Mucosa of descending colon (tissue), 3 donors: ENCODE results near the gene AGGF1. TPM values are rescaled to one million over a fixed set of nuclear protein-coding genes. Genes with fewer than 3 reads are reported as not detected.

Experiments used
- ATAC-seq: fragments of 200-7000 bp; cut with Tn5 transposase; one replicate; pipeline ENCODE4 v1.9.1; 2020; ENCODE audit warnings: mild to moderate bottlenecking, moderate library complexity
- DNase-seq, 3 donors: peaks; one replicate each; pipeline ENCODE4 v3.0.0-alpha.2; 2020
- H3K36me3 ChIP-seq: fragments of 200-600 bp; one replicate; pipeline ENCODE4 v1.8.0; 2021; ENCODE audit warnings: low read depth, mild to moderate bottlenecking
- H3K4me1 ChIP-seq: fragments of 200-600 bp; one replicate; pipeline ENCODE4 v1.8.0; 2021; ENCODE audit warnings: low read depth, mild to moderate bottlenecking
- H3K4me3 ChIP-seq: fragments of 200-600 bp; one replicate; pipeline ENCODE4 v1.8.0; 2021; ENCODE audit warnings: mild to moderate bottlenecking
- H3K9me3 ChIP-seq: fragments of 200-600 bp; one replicate; pipeline ENCODE4 v1.8.0; 2021; ENCODE audit warnings: mild to moderate bottlenecking
- intact Hi-C, 2 donors: fragments of 100-400 bp; cut with DNase I in 1 of 2; cut with micrococcal nuclease in 1 of 2; formaldehyde crosslinking; loops; one replicate each; pipeline versions ENCODE4 v1.11.0 to v1.11.1; 2022; cut with DNase I, micrococcal nuclease
- total RNA-seq, 3 donors: library from RNA; stranded (reverse); fragmentation: NEBNext Ultra II Directional in 2 of 3; extraction: Animal tissue kit (Norgen Biotek cat#: 25700) in 2 of 3; gene quantifications; one replicate each; pipeline versions ENCODE4 v1.2.1 to v1.2.4, GENCODE V29; 2021 to 2023
- TF ChIP-seq, protein P1 (sequence below): fragments of 200-600 bp; IDR thresholded peaks from one replicate; pipeline ENCODE4 v1.8.0; 2022; ENCODE audit warnings: antibody characterized with exemption, mild to moderate bottlenecking
- donor health status: DM: no; HTN: no; CAD: no; lungs with moderate emphysema.
- donor health status: DM: no; HTN: no; CAD: no.
- donor health status: DM: no; HTN: yes; CAD: no.

The AGGF1 gene
- total RNA-seq, 3 donors from 2014 or later, result 19.6 to 20.3 (median 20.2) TPM

DNA sequence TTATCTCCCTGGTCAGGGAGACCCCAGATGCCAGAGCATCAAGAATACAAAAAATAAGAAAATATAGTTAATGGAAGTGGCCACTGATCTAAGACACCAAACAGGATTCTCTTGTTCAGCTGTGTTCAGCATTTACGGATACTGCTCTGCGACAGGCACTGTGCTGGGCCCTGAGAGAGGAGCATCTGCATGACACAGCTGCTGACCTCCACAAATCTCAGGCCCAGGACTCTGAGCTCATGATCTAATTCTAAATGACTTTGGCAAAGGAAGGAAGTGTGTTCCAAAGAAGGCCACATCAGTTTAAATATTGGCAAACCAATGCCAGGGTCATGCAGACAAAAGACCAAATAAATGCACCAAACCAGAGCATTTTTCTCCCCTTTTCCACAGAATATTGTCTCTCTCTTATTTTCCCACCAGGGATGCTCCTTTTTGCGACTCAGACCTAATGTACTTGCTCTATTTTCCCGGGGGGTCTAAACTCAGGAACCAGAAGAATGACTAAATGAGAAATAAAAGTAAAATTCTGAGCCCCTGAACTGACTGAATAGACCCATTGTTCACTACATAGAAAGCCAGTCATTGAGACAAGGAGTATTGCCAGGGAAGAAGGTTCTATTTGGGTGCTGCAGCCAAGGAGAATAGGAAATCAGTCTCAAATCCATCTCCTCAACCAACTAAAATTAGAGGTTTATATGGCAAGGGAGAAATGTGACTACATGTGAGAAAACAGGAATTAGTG lies 1.4 kb upstream of the AGGF1 start:
- Histone ChIP-seq H3K4me1 (peaks cover 10% of the 10 kb centered on the region), H3K9me3 (peaks cover 8% of the 10 kb centered on the region), H3K36me3 (no peaks in the 10 kb centered on the region), H3K4me3 (no peak overlapping the region)
- ATAC-seq, result no peak
- intact Hi-C loops, result no loop called here
- TF ChIP-seq, protein P1, sequence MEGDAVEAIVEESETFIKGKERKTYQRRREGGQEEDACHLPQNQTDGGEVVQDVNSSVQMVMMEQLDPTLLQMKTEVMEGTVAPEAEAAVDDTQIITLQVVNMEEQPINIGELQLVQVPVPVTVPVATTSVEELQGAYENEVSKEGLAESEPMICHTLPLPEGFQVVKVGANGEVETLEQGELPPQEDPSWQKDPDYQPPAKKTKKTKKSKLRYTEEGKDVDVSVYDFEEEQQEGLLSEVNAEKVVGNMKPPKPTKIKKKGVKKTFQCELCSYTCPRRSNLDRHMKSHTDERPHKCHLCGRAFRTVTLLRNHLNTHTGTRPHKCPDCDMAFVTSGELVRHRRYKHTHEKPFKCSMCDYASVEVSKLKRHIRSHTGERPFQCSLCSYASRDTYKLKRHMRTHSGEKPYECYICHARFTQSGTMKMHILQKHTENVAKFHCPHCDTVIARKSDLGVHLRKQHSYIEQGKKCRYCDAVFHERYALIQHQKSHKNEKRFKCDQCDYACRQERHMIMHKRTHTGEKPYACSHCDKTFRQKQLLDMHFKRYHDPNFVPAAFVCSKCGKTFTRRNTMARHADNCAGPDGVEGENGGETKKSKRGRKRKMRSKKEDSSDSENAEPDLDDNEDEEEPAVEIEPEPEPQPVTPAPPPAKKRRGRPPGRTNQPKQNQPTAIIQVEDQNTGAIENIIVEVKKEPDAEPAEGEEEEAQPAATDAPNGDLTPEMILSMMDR, result no peak
- no peak for DNase-seq

DNA sequence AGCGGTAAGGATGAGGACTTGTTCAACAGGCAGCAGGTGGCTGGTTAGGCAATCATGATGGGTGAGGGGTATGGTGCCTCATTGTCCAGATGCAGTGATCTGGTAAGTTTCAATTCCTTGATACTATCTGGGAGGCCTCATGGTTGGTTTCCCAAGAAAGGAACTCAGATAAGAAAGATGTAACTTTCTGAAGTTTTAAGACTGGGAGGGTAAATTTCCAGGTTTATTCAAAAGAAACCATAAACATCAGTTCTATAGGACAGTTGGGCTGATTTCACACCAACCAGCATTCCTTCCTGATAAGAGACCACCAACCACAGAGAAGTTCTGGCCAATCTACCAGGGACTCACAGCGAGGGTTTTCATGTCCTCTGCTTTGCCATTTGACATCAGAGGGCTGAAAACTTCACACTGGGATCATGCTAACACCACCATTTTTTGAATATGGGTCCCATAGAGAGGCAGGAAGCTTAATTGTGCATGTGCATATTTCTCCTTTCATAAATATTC lies 773 bp upstream of the AGGF1 start:
- Histone ChIP-seq H3K36me3 (no peaks in the 10 kb centered on the region), H3K4me1 (peaks cover 10% of the 10 kb centered on the region), H3K4me3 (no peak overlapping the region), H3K9me3 (peaks cover 8% of the 10 kb centered on the region)
- ATAC-seq (no peak), DNase-seq (no peak)
- TF ChIP-seq, protein P1, result no peak
- intact Hi-C loops, result no loop called here

DNA sequence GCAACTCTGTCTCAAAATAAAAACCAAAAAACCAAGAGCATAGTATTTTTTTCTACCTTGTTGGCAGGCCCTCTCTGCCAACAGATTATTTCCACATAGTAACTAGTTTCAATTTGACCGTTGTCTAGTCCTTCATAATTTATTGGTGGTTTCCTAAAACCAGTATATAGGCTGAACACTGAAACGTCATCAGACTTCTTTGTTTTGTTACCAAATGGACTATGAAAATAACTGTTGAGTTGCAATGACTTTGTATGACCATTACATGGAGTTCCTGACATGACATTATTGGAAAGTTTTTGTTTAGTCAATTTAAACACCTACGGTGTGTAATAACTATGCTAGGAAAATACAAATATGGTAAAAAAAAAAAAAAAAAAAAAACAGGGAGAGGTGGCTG lies 1.7 kb downstream of the AGGF1 start:
- TF ChIP-seq, protein P1, result no peak
- H3K4me3 ChIP-seq, result no peak overlapping the region
- intact Hi-C loops, result no loop called here
- peaks cover 10% of the 10 kb centered on the region for H3K4me1 ChIP-seq
- H3K9me3 ChIP-seq, result peaks cover 8% of the 10 kb centered on the region
- ATAC-seq (no peak), DNase-seq (no peak)
- peaks cover 6% of the 10 kb centered on the region for H3K36me3 ChIP-seq

DNA sequence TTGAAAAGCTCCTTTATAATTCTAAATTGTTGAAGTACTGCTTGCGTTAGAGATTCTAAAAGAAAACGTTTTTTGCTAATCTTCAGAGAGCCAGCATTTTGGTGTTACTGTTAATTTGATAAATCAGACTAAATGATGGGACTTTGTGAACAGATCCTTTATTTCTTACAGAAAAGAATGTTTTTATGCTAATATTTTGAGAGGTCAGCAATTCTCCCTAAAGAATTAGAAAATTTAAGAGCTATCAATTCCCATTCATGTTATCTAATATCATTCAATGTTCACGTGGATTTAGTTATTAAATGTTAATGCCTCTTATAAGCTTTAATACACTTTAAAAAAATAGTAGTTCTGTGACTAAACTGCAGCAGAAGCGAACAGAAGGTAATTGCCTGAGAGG lies 2.4 kb downstream of the AGGF1 start:
- H3K9me3 ChIP-seq, result peaks cover 8% of the 10 kb centered on the region
- no peak for ATAC-seq

DNA sequence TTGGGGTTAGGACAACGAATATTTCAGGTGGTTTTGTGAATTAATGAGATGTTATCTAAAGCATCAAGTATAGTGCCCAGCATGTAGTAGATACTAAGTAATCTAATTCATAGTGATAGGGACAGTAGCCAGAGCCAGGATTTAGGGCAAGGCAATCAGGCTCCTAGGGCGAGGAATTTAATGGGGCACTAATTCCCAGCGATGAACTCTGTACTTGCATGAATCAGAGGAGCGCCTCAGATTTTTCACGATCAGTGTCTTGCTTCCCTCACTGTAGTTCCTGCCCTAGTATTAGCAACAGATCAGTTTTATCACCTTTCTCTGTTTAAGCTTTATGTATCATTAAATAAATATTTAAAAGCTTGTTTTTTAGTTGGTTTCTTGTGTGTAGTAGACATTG lies 3.1 kb downstream of the AGGF1 start:
- intact Hi-C loops, result no loop called here
- DNase-seq (no peak), ATAC-seq (no peak)
- Histone ChIP-seq H3K36me3 (peaks cover 7% of the 10 kb centered on the region), H3K4me1 (peaks cover 10% of the 10 kb centered on the region), H3K9me3 (peaks cover 8% of the 10 kb centered on the region), H3K4me3 (no peak overlapping the region)
- TF ChIP-seq, protein P1, result no peak

More for the DNA sequence above, 2.4 kb downstream of the AGGF1 start:
- no peak overlapping the region for H3K4me3 ChIP-seq
- H3K4me1 ChIP-seq, result peaks cover 10% of the 10 kb centered on the region
- TF ChIP-seq, protein P1, result no peak
- DNase-seq, result no peak
- intact Hi-C loops, result no loop called here
- H3K36me3 ChIP-seq, result peaks cover 7% of the 10 kb centered on the region
